GM06990 (cell line): ENCODE measurements around the gene HSPA4.

Experiments used
- DNase-seq: peaks from one replicate; pipeline ENCODE4 v3.0.0-alpha.2; 2011; ENCODE audit not compliant: insufficient read length; ENCODE audit errors: extremely low read depth
- H3K27me3 ChIP-seq: replicated peaks from 2 replicates; pipeline ENCODE4 v1.6.0; 2011; ENCODE audit warnings: low read length; ENCODE audit not compliant: control insufficient read depth, insufficient read depth
- H3K36me3 ChIP-seq: 2 replicates; pipeline ENCODE4 v1.5.1; 2011; ENCODE audit warnings: low read length; ENCODE audit not compliant: control insufficient read depth, insufficient read depth
- H3K4me3 ChIP-seq: replicated peaks from 2 replicates; pipeline ENCODE4 v1.5.1; 2011; ENCODE audit warnings: low read depth, mild to moderate bottlenecking, control low read depth, low read length
- CTCF ChIP-seq: IDR thresholded peaks from 2 replicates; pipeline ENCODE4 v1.5.1; 2011; ENCODE audit warnings: low read length, control low read depth, mild to moderate bottlenecking, inconsistent platforms; ENCODE audit not compliant: insufficient read depth, poor library complexity, severe bottlenecking

Gene HSPA4

GRCh38 chr5:133053448-133053847, 1.6 kb downstream of the HSPA4 start:
- no peak for DNase-seq
- Histone ChIP-seq H3K36me3 (no peaks in the 10 kb centered on the region; the same call in 1 of the 2 replicates), H3K27me3 (no peaks in the 10 kb centered on the region), H3K4me3 (peak overlapping the region; percentile 97)
- no peak for TF ChIP-seq CTCF

- H3K4me3 ChIP-seq: no peak overlapping the region
- H3K27me3 ChIP-seq: no peaks in the 10 kb centered on the region
Observed at GRCh38 chr5:133054697-133055471, 3.1 kb downstream of the HSPA4 start.

GRCh38 chr5:133056891-133057290, 5.1 kb downstream of the HSPA4 start:
- TF ChIP-seq CTCF: no peak
- DNase-seq: no peak
- Histone ChIP-seq H3K36me3 (no peaks in the 10 kb centered on the region; the same call in 1 of the 2 replicates), H3K4me3 (no peak overlapping the region), H3K27me3 (no peaks in the 10 kb centered on the region)

More at GRCh38 chr5:133054697-133055471, 3.1 kb downstream of the HSPA4 start:
- DNase-seq: no peak
- H3K36me3 ChIP-seq: no peaks in the 10 kb centered on the region; the same call in 1 of the 2 replicates
- no peak for TF ChIP-seq CTCF

- no peak for TF ChIP-seq CTCF
- no peaks in the 10 kb centered on the region for H3K27me3 ChIP-seq
- H3K4me3 ChIP-seq: no peak overlapping the region
- H3K36me3 ChIP-seq: no peaks in the 10 kb centered on the region
- DNase-seq: no peak
Observed at GRCh38 chr5:133059621-133060020, 7.8 kb downstream of the HSPA4 start.

GRCh38 chr5:133062276-133062675, 10.5 kb downstream of the HSPA4 start:
- Histone ChIP-seq H3K27me3 (no peaks in the 10 kb centered on the region), H3K36me3 (peaks cover 2% of the 10 kb centered on the region; the same call in 1 of the 2 replicates), H3K4me3 (no peak overlapping the region)
- TF ChIP-seq CTCF: no peak
- DNase-seq: no peak
